ENCODE measurements around the gene EXT2. TPM values are rescaled to one million over a fixed set of nuclear protein-coding genes. Genes with fewer than 3 reads are reported as not detected.

Gene EXT2
- total RNA-seq, 1 experiment from 2014 or later, result 39.1 TPM

DNA sequence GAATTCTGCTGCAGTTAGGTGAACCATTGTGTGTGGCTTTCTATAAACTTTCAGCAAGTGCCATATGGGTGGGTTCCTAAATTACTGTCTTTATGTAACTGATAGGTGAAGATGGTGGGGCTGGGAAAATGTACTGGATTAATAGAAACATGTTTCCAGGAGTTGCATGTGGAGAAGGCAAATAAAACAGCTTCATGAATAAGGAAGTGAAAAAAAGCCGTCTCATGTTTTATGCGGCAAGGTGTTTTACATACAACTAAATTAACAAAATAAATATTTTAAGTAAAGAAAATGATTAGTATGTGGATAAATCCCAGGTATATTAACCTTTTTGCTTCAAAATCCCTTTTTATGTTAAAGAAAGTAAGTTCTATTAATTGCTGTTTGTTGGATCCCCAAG is 67.2 kb downstream of the EXT2 start:
- Mint-ChIP-seq H3K27me3 (ENCODE audit: low read depth) (no peaks in the 10 kb centered on the region), H3K27ac (no peak overlapping the region), H3K36me3 (no peaks in the 10 kb centered on the region; the same call in 1 of the 2 replicates), H3K9me3 (0 out of 2 replicates have a peak, but pooled peaks cover 2% of the 10 kb centered on the region), H3K4me1 (peaks cover 4% of the 10 kb centered on the region; the same call in 1 of the 2 replicates), H3K4me3 (no peak overlapping the region)
- POLR2A ChIA-PET, result no interaction called here
- CTCF ChIA-PET, result interaction anchor here (0.7 kb wide), 1 partner anchor 167 kb away, joined by 3 read pairs; no protein-coding TSS in a partner anchor
- no peak for TF ChIP-seq RORB (CRISPR knock-in tag; IDR thresholded peaks at IDR 0.05)
- TF ChIP-seq NR3C1 (CRISPR knock-in tag; conservative IDR thresholded peaks at IDR 0.05; ENCODE audit: low read depth), result no peak
- TF ChIP-seq ZNF138 (CRISPR knock-in tag; conservative IDR thresholded peaks at IDR 0.05), result no peak
- TF ChIP-seq, protein P1, sequence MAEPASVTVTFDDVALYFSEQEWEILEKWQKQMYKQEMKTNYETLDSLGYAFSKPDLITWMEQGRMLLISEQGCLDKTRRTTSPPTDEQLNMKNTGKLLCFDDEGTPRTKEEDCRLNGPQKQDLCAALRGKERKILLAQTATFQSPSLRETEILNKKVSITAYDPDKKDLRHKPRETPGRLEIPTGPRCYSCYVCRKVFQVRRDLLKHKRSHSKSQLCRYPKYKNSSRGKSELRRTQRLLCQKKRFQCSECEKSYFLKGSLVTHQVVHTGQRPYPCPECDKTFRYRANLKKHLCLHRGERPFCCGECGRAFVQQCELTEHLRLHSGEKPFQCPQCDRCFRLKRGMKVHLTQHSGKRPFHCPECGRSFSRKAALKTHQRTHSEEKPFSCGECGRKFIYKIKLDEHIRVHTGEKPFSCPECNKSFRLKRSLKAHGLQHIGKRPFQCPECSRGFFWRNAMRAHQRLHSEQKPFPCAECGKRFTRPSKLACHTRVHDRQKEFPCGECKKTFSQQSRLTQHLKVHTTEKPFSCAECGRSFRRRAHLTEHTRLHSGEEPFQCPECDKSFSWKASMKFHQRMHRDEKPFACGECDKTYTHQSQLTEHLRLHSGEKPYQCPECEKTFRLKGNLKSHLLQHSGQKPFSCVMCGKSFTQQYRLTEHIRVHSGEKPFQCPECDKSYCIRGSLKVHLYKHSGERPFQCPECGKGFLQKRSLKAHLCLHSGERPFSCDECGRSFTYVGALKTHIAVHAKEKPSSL (CRISPR knock-in tag; conservative IDR thresholded peaks at IDR 0.05), result no peak
- ATAC-seq (no peak), DNase-seq (ENCODE audit: low spot score) (no peak)

DNA sequence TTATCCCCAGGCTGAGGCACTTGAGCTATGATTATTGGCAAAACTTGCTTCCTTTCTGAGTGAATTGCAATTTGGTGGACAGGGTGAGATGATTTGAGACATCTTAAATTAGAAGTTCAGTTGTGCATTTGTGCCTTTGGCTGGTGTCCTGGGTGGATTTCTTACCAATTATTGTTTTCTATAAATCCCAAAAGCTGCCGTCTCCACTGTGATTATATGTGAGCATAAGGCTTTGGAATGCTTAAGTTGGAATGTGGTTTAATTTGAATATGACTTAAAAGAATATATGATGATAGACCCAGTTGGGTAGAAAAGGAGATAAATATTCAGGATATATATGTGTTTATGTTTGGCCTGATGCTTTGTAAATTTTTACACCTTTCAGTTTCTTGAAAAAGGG is 70.0 kb downstream of the EXT2 start:
- POLR2A ChIA-PET, result no interaction called here
- CTCF ChIA-PET, result no interaction called here
- Mint-ChIP-seq H3K4me3 (no peak overlapping the region), H3K27me3 (ENCODE audit: low read depth) (no peaks in the 10 kb centered on the region), H3K36me3 (no peaks in the 10 kb centered on the region), H3K4me1 (peaks cover 4% of the 10 kb centered on the region; the same call in 1 of the 2 replicates), H3K9me3 (no peaks in the 10 kb centered on the region), H3K27ac (no peak overlapping the region)
- DNase-seq (ENCODE audit: low spot score) (no peak), ATAC-seq (no peak)
- TF ChIP-seq ZNF416 (CRISPR knock-in tag; IDR thresholded peaks at IDR 0.05), result no peak

DNA sequence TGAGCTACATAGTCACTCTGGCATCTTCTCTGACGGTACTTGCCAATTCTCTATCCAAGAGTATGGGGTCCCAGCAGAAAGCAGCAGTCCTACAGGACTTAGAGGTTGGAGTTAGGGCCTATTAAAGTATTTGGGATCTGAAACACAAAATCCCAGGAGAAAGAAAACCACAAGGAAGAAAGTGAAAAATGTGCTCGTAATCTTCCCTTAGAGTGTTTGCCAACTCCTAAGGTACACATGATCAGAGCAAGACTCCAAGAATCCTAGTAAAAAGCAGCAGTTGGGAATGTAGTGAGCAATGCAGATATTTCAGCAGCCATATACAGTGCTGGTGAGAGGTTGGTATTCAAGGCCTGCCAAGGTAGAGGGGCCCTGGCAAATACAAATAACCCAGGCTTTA is 71.6 kb downstream of the EXT2 start:
- Mint-ChIP-seq H3K4me1 (peaks cover 18% of the 10 kb centered on the region), H3K27ac (no peak overlapping the region), H3K9me3 (no peaks in the 10 kb centered on the region), H3K27me3 (ENCODE audit: low read depth) (no peaks in the 10 kb centered on the region), H3K36me3 (no peaks in the 10 kb centered on the region), H3K4me3 (no peak overlapping the region)
- CTCF ChIA-PET, result no interaction called here
- DNase-seq (ENCODE audit: low spot score) (no peak), ATAC-seq (no peak)
- POLR2A ChIA-PET, result no interaction called here
- TF ChIP-seq SP1 (CRISPR knock-in tag; conservative IDR thresholded peaks at IDR 0.05) (no peak), ZBTB21 (CRISPR knock-in tag; IDR thresholded peaks at IDR 0.05; ENCODE audit: borderline replicate concordance) (no peak), KAT7 (CRISPR knock-in tag; IDR thresholded peaks at IDR 0.05; ENCODE audit: borderline replicate concordance) (no peak), ZNF219 (CRISPR knock-in tag; IDR thresholded peaks at IDR 0.05; ENCODE audit: borderline replicate concordance) (no peak), JAZF1 (CRISPR knock-in tag; IDR thresholded peaks at IDR 0.05) (no peak), CBFB (CRISPR knock-in tag; IDR thresholded peaks at IDR 0.05; ENCODE audit: low read depth) (no peak), CREB1 (CRISPR knock-in tag; IDR thresholded peaks at IDR 0.05) (no peak)
- TF ChIP-seq, protein P2, sequence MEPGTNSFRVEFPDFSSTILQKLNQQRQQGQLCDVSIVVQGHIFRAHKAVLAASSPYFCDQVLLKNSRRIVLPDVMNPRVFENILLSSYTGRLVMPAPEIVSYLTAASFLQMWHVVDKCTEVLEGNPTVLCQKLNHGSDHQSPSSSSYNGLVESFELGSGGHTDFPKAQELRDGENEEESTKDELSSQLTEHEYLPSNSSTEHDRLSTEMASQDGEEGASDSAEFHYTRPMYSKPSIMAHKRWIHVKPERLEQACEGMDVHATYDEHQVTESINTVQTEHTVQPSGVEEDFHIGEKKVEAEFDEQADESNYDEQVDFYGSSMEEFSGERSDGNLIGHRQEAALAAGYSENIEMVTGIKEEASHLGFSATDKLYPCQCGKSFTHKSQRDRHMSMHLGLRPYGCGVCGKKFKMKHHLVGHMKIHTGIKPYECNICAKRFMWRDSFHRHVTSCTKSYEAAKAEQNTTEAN (CRISPR knock-in tag; IDR thresholded peaks at IDR 0.05), result no peak
- TF ChIP-seq, protein P3, sequence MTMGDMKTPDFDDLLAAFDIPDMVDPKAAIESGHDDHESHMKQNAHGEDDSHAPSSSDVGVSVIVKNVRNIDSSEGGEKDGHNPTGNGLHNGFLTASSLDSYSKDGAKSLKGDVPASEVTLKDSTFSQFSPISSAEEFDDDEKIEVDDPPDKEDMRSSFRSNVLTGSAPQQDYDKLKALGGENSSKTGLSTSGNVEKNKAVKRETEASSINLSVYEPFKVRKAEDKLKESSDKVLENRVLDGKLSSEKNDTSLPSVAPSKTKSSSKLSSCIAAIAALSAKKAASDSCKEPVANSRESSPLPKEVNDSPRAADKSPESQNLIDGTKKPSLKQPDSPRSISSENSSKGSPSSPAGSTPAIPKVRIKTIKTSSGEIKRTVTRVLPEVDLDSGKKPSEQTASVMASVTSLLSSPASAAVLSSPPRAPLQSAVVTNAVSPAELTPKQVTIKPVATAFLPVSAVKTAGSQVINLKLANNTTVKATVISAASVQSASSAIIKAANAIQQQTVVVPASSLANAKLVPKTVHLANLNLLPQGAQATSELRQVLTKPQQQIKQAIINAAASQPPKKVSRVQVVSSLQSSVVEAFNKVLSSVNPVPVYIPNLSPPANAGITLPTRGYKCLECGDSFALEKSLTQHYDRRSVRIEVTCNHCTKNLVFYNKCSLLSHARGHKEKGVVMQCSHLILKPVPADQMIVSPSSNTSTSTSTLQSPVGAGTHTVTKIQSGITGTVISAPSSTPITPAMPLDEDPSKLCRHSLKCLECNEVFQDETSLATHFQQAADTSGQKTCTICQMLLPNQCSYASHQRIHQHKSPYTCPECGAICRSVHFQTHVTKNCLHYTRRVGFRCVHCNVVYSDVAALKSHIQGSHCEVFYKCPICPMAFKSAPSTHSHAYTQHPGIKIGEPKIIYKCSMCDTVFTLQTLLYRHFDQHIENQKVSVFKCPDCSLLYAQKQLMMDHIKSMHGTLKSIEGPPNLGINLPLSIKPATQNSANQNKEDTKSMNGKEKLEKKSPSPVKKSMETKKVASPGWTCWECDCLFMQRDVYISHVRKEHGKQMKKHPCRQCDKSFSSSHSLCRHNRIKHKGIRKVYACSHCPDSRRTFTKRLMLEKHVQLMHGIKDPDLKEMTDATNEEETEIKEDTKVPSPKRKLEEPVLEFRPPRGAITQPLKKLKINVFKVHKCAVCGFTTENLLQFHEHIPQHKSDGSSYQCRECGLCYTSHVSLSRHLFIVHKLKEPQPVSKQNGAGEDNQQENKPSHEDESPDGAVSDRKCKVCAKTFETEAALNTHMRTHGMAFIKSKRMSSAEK (CRISPR knock-in tag; IDR thresholded peaks at IDR 0.05; ENCODE audit: borderline replicate concordance), result no peak
- TF ChIP-seq, protein P4, sequence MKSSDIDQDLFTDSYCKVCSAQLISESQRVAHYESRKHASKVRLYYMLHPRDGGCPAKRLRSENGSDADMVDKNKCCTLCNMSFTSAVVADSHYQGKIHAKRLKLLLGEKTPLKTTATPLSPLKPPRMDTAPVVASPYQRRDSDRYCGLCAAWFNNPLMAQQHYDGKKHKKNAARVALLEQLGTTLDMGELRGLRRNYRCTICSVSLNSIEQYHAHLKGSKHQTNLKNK (CRISPR knock-in tag; IDR thresholded peaks at IDR 0.05), result no peak
- TF ChIP-seq, protein P5, sequence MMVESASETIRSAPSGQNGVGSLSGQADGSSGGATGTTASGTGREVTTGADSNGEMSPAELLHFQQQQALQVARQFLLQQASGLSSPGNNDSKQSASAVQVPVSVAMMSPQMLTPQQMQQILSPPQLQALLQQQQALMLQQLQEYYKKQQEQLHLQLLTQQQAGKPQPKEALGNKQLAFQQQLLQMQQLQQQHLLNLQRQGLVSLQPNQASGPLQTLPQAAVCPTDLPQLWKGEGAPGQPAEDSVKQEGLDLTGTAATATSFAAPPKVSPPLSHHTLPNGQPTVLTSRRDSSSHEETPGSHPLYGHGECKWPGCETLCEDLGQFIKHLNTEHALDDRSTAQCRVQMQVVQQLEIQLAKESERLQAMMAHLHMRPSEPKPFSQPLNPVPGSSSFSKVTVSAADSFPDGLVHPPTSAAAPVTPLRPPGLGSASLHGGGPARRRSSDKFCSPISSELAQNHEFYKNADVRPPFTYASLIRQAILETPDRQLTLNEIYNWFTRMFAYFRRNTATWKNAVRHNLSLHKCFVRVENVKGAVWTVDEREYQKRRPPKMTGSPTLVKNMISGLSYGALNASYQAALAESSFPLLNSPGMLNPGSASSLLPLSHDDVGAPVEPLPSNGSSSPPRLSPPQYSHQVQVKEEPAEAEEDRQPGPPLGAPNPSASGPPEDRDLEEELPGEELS (CRISPR knock-in tag; IDR thresholded peaks at IDR 0.05), result no peak
- TF ChIP-seq, protein P6, sequence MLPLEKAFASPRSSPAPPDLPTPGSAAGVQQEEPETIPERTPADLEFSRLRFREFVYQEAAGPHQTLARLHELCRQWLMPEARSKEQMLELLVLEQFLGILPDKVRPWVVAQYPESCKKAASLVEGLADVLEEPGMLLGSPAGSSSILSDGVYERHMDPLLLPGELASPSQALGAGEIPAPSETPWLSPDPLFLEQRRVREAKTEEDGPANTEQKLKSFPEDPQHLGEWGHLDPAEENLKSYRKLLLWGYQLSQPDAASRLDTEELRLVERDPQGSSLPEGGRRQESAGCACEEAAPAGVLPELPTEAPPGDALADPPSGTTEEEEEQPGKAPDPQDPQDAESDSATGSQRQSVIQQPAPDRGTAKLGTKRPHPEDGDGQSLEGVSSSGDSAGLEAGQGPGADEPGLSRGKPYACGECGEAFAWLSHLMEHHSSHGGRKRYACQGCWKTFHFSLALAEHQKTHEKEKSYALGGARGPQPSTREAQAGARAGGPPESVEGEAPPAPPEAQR (CRISPR knock-in tag; IDR thresholded peaks at IDR 0.05), result no peak
- TF ChIP-seq, protein P7, sequence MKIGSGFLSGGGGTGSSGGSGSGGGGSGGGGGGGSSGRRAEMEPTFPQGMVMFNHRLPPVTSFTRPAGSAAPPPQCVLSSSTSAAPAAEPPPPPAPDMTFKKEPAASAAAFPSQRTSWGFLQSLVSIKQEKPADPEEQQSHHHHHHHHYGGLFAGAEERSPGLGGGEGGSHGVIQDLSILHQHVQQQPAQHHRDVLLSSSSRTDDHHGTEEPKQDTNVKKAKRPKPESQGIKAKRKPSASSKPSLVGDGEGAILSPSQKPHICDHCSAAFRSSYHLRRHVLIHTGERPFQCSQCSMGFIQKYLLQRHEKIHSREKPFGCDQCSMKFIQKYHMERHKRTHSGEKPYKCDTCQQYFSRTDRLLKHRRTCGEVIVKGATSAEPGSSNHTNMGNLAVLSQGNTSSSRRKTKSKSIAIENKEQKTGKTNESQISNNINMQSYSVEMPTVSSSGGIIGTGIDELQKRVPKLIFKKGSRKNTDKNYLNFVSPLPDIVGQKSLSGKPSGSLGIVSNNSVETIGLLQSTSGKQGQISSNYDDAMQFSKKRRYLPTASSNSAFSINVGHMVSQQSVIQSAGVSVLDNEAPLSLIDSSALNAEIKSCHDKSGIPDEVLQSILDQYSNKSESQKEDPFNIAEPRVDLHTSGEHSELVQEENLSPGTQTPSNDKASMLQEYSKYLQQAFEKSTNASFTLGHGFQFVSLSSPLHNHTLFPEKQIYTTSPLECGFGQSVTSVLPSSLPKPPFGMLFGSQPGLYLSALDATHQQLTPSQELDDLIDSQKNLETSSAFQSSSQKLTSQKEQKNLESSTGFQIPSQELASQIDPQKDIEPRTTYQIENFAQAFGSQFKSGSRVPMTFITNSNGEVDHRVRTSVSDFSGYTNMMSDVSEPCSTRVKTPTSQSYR (CRISPR knock-in tag; IDR thresholded peaks at IDR 0.05), result no peak

Measured in WTC11 (cell line).